ENCODE results near the gene PAPOLB. TPM values are rescaled to one million over a fixed set of nuclear protein-coding genes. Genes with fewer than 3 reads are reported as not detected.

PAPOLB gene
- total RNA-seq, 1 experiment from 2014 or later: 0.31 TPM

DNA sequence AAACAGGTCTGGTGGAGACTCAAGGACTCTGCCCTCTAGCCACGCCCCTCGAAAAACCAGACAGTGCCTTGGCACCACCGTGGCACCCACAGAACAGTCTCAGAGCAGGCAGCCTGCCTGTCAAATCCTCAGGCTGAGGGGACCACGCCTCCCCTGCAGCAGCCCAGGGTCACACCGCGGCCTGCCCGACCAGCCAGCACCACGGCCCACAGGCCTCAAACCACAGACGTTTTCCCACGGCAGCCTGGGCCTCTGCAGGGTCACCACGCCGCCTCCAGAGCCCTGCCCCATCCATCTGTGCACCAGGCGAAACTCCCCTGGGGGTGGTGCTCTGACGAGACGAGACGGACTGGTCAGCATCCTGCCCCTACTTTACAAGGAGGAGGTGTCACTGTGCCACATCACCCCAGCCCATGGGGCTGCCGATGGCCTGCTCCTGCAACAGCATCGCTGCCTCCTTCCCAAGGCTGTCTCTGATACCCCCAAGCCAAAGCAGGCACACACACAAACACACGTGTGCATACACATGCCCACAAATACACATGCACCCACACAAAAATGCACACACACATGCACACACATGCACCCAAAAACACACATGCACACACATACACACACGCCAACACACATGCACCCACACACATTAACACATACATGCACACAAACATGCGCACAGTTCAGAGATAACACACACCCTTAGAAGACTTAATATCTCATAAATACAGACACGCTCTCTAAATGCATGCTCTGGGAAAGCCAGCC is 24.6 kb downstream of the PAPOLB start:
- CTCF ChIA-PET: interaction anchor here (0.6 kb wide), 1 partner anchor 7 kb away, joined by 3 read pairs; no protein-coding TSS in a partner anchor
- no peaks in the 10 kb centered on the region for H3K27me3 Mint-ChIP-seq (ENCODE audit: low read depth)

DNA sequence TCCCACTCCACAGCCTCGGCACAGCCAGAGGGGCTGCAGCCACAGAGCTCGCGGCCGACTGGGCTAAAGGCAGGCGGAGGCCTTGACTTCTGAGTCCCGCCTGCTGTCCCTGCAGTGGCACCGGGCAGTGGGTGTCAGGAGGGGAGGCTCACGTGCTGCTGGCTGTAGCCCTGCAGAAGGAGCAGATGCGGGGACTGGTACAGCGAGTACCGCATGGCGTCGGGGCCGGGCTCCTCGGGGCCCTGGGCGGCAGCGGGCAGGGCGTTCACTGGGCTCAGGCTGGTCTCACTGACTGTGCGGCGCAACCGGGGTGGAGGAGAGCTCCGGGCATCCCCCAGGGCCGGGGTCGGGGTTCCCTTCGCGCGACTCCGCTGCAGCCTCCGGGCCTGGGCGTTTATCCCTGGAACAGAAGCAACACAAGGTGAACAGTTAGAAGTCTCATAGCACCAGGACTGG is 25.6 kb downstream of the PAPOLB start:
- CTCF ChIA-PET: interaction anchor here (1.1 to 1.3 kb wide), 2 partner anchors 10 to 47 kb away, joined by 4 to 5 read pairs; partner anchors contain the start of gene RADIL
- DNase-seq (ENCODE audit: low spot score) (no peak), ATAC-seq (no peak)
- TF ChIP-seq, protein P1, sequence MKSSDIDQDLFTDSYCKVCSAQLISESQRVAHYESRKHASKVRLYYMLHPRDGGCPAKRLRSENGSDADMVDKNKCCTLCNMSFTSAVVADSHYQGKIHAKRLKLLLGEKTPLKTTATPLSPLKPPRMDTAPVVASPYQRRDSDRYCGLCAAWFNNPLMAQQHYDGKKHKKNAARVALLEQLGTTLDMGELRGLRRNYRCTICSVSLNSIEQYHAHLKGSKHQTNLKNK (CRISPR knock-in tag; IDR thresholded peaks at IDR 0.05): no peak
- no peak for TF ChIP-seq PRRX2 (CRISPR knock-in tag; IDR thresholded peaks at IDR 0.05)
- TF ChIP-seq JUN (CRISPR knock-in tag; IDR thresholded peaks at IDR 0.05): no peak
- no peak for TF ChIP-seq ZNF416 (CRISPR knock-in tag; IDR thresholded peaks at IDR 0.05)
- no peak for TF ChIP-seq ZNF219 (CRISPR knock-in tag; IDR thresholded peaks at IDR 0.05; ENCODE audit: borderline replicate concordance)
- TF ChIP-seq STAT6 (CRISPR knock-in tag; conservative IDR thresholded peaks at IDR 0.05; ENCODE audit: low read depth): no peak
- TF ChIP-seq, protein P2, sequence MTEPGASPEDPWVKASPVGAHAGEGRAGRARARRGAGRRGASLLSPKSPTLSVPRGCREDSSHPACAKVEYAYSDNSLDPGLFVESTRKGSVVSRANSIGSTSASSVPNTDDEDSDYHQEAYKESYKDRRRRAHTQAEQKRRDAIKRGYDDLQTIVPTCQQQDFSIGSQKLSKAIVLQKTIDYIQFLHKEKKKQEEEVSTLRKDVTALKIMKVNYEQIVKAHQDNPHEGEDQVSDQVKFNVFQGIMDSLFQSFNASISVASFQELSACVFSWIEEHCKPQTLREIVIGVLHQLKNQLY (CRISPR knock-in tag; IDR thresholded peaks at IDR 0.05): no peak
- TF ChIP-seq E2F1 (CRISPR knock-in tag; IDR thresholded peaks at IDR 0.05): no peak
- TF ChIP-seq KAT7 (CRISPR knock-in tag; IDR thresholded peaks at IDR 0.05; ENCODE audit: borderline replicate concordance): no peak
- no peaks in the 10 kb centered on the region for H3K9me3 Mint-ChIP-seq
- no peaks in the 10 kb centered on the region for H3K27me3 Mint-ChIP-seq (ENCODE audit: low read depth)
- H3K36me3 Mint-ChIP-seq: no peaks in the 10 kb centered on the region
- POLR2A ChIA-PET: no interaction called here
- H3K4me3 Mint-ChIP-seq: no peak overlapping the region
- 0 out of 2 replicates have a peak, but pooled peaks cover 5% of the 10 kb centered on the region for H3K4me1 Mint-ChIP-seq
- H3K27ac Mint-ChIP-seq: no peak overlapping the region

More for the DNA sequence above, 24.6 kb downstream of the PAPOLB start:
- DNase-seq (ENCODE audit: low spot score): no peak
- Mint-ChIP-seq H3K4me1 (0 out of 2 replicates have a peak, but pooled peaks cover 5% of the 10 kb centered on the region), H3K9me3 (no peaks in the 10 kb centered on the region), H3K4me3 (no peak overlapping the region), H3K36me3 (no peaks in the 10 kb centered on the region), H3K27ac (peak overlapping the region; percentile 68)
- POLR2A ChIA-PET: no interaction called here
- no peak for ATAC-seq
- TF ChIP-seq PRRX2 (CRISPR knock-in tag; IDR thresholded peaks at IDR 0.05) (no peak), GRHL2 (CRISPR knock-in tag; IDR thresholded peaks at IDR 0.05; ENCODE audit: insufficient replicate concordance, severe bottlenecking) (no peak), CTCF (IDR thresholded peaks at IDR 0.05) (no peak), ZNF138 (CRISPR knock-in tag; conservative IDR thresholded peaks at IDR 0.05) (no peak), ZNF416 (CRISPR knock-in tag; IDR thresholded peaks at IDR 0.05) (no peak), GTF2I (CRISPR knock-in tag; conservative IDR thresholded peaks at IDR 0.05) (no peak), CREB1 (CRISPR knock-in tag; IDR thresholded peaks at IDR 0.05) (no peak), FOXJ3 (CRISPR knock-in tag; IDR thresholded peaks at IDR 0.05; ENCODE audit: borderline replicate concordance) (no peak)
- TF ChIP-seq, protein P2 (CRISPR knock-in tag; IDR thresholded peaks at IDR 0.05): no peak
